Memory B cell (primary cell): ENCODE results near the gene MAP7D3.

Experiments used
- ATAC-seq: fragments of 150-1000 bp; cut with Tn5 transposase; 2 replicates; pipeline ENCODE4 v1.10.0; 2021; ENCODE audit warnings: low read depth, mild to moderate bottlenecking, moderate library complexity
- DNase-seq, 2 donors: peaks; one replicate each; pipeline ENCODE4 v3.0.0; 2022; ENCODE audit warnings: low spot score in 2 of 2
- H3K27ac Mint-ChIP-seq: one replicate; pipeline ENCODE4 v1.8.0; 2022; ENCODE audit warnings: mild to moderate bottlenecking, moderate library complexity, mixed read lengths
- H3K27me3 Mint-ChIP-seq: one replicate; pipeline ENCODE4 v1.8.0; 2022; ENCODE audit warnings: mixed read lengths
- H3K36me3 Mint-ChIP-seq: one replicate; pipeline ENCODE4 v1.8.0; 2022; ENCODE audit warnings: mild to moderate bottlenecking, mixed read lengths
- H3K4me1 Mint-ChIP-seq: one replicate; pipeline ENCODE4 v1.8.0; 2022; ENCODE audit warnings: mixed read lengths
- H3K4me3 Mint-ChIP-seq: one replicate; pipeline ENCODE4 v1.8.0; 2022; ENCODE audit warnings: mild to moderate bottlenecking, moderate library complexity, mixed read lengths
- H3K9me3 Mint-ChIP-seq: one replicate; pipeline ENCODE4 v1.8.0; 2022; ENCODE audit warnings: mixed read lengths

MAP7D3 gene

GRCh38 chrX:136206916-136207315 lies 44.3 kb downstream of the MAP7D3 start:
- H3K4me3 Mint-ChIP-seq = no peak overlapping the region
- DNase-seq (no peak), ATAC-seq (no peak)
- H3K27me3 Mint-ChIP-seq = no peaks in the 10 kb centered on the region
- peaks cover 17% of the 10 kb centered on the region for H3K4me1 Mint-ChIP-seq
- H3K9me3 Mint-ChIP-seq = no peaks in the 10 kb centered on the region
- H3K27ac Mint-ChIP-seq = no peak overlapping the region
- no peaks in the 10 kb centered on the region for H3K36me3 Mint-ChIP-seq

GRCh38 chrX:136205882-136206380 lies 45.3 kb downstream of the MAP7D3 start:
- no peak for DNase-seq
- Mint-ChIP-seq H3K27me3 (no peaks in the 10 kb centered on the region), H3K4me3 (no peak overlapping the region), H3K4me1 (peaks cover 17% of the 10 kb centered on the region), H3K27ac (no peak overlapping the region), H3K36me3 (no peaks in the 10 kb centered on the region), H3K9me3 (no peaks in the 10 kb centered on the region)
- no peak for ATAC-seq

GRCh38 chrX:136204571-136204970 lies 46.6 kb downstream of the MAP7D3 start:
- H3K36me3 Mint-ChIP-seq = no peaks in the 10 kb centered on the region
- ATAC-seq = peak; percentile 59
- peaks cover 8% of the 10 kb centered on the region for H3K4me1 Mint-ChIP-seq
- no peak for DNase-seq
- H3K27me3 Mint-ChIP-seq = no peaks in the 10 kb centered on the region
- peak overlapping the region; percentile 45 for H3K27ac Mint-ChIP-seq
- H3K9me3 Mint-ChIP-seq = no peaks in the 10 kb centered on the region
- no peak overlapping the region for H3K4me3 Mint-ChIP-seq

GRCh38 chrX:136203951-136204350 lies 47.2 kb downstream of the MAP7D3 start:
- Mint-ChIP-seq H3K27me3 (no peaks in the 10 kb centered on the region), H3K4me1 (peaks cover 5% of the 10 kb centered on the region), H3K9me3 (no peaks in the 10 kb centered on the region), H3K27ac (no peak overlapping the region), H3K4me3 (no peak overlapping the region), H3K36me3 (no peaks in the 10 kb centered on the region)
- ATAC-seq (no peak), DNase-seq (no peak)

GRCh38 chrX:136203438-136203837 lies 47.8 kb downstream of the MAP7D3 start:
- Mint-ChIP-seq H3K27me3 (no peaks in the 10 kb centered on the region), H3K27ac (no peak overlapping the region)
- no peak for ATAC-seq

GRCh38 chrX:136202889-136203288 lies 48.3 kb downstream of the MAP7D3 start:
- no peak for ATAC-seq
- no peak for DNase-seq
- Mint-ChIP-seq H3K36me3 (no peaks in the 10 kb centered on the region), H3K27me3 (no peaks in the 10 kb centered on the region), H3K9me3 (no peaks in the 10 kb centered on the region), H3K4me1 (peaks cover 5% of the 10 kb centered on the region), H3K4me3 (no peak overlapping the region), H3K27ac (no peak overlapping the region)

More at GRCh38 chrX:136203438-136203837, 47.8 kb downstream of the MAP7D3 start:
- peaks cover 5% of the 10 kb centered on the region for H3K4me1 Mint-ChIP-seq
- no peak overlapping the region for H3K4me3 Mint-ChIP-seq
- no peak for DNase-seq
- H3K36me3 Mint-ChIP-seq = no peaks in the 10 kb centered on the region
- H3K9me3 Mint-ChIP-seq = no peaks in the 10 kb centered on the region

- Mint-ChIP-seq H3K4me1 (peaks cover 5% of the 10 kb centered on the region), H3K4me3 (no peak overlapping the region), H3K9me3 (no peaks in the 10 kb centered on the region), H3K27me3 (no peaks in the 10 kb centered on the region), H3K27ac (no peak overlapping the region), H3K36me3 (no peaks in the 10 kb centered on the region)
- DNase-seq (no peak), ATAC-seq (no peak)
Observed at GRCh38 chrX:136201601-136202000, 49.6 kb downstream of the MAP7D3 start.

- no peak overlapping the region for H3K27ac Mint-ChIP-seq
- no peaks in the 10 kb centered on the region for H3K27me3 Mint-ChIP-seq
- H3K4me1 Mint-ChIP-seq = peaks cover 5% of the 10 kb centered on the region
- H3K9me3 Mint-ChIP-seq = no peaks in the 10 kb centered on the region
- ATAC-seq (no peak), DNase-seq (no peak)
- H3K4me3 Mint-ChIP-seq = no peak overlapping the region
- H3K36me3 Mint-ChIP-seq = no peaks in the 10 kb centered on the region
Observed at GRCh38 chrX:136200466-136200865, 50.7 kb downstream of the MAP7D3 start.

GRCh38 chrX:136199365-136199764 lies 51.8 kb downstream of the MAP7D3 start:
- no peaks in the 10 kb centered on the region for H3K36me3 Mint-ChIP-seq
- no peaks in the 10 kb centered on the region for H3K27me3 Mint-ChIP-seq
- H3K9me3 Mint-ChIP-seq = no peaks in the 10 kb centered on the region
- no peak overlapping the region for H3K4me3 Mint-ChIP-seq
- H3K4me1 Mint-ChIP-seq = peaks cover under 1% of the 10 kb centered on the region
- ATAC-seq (no peak), DNase-seq (no peak)
- no peak overlapping the region for H3K27ac Mint-ChIP-seq

- H3K4me1 Mint-ChIP-seq = peaks cover 4% of the 10 kb centered on the region
- H3K4me3 Mint-ChIP-seq = no peak overlapping the region
- ATAC-seq (no peak), DNase-seq (no peak)
- H3K9me3 Mint-ChIP-seq = no peaks in the 10 kb centered on the region
- no peaks in the 10 kb centered on the region for H3K27me3 Mint-ChIP-seq
- no peaks in the 10 kb centered on the region for H3K36me3 Mint-ChIP-seq
- H3K27ac Mint-ChIP-seq = no peak overlapping the region
Observed at GRCh38 chrX:136198678-136199243, 52.4 kb downstream of the MAP7D3 start.

- DNase-seq (no peak), ATAC-seq (no peak)
- H3K36me3 Mint-ChIP-seq = no peaks in the 10 kb centered on the region
- no peaks in the 10 kb centered on the region for H3K27me3 Mint-ChIP-seq
- no peaks in the 10 kb centered on the region for H3K9me3 Mint-ChIP-seq
- no peak overlapping the region for H3K4me3 Mint-ChIP-seq
- H3K27ac Mint-ChIP-seq = no peak overlapping the region
- peaks cover 8% of the 10 kb centered on the region for H3K4me1 Mint-ChIP-seq
Observed at GRCh38 chrX:136198010-136198409, 53.2 kb downstream of the MAP7D3 start.

- ATAC-seq (no peak), DNase-seq (no peak)
- Mint-ChIP-seq H3K9me3 (no peaks in the 10 kb centered on the region), H3K27me3 (no peaks in the 10 kb centered on the region), H3K36me3 (no peaks in the 10 kb centered on the region), H3K4me3 (no peak overlapping the region), H3K27ac (no peak overlapping the region), H3K4me1 (peaks cover 11% of the 10 kb centered on the region)
Observed at GRCh38 chrX:136196691-136197155, 54.5 kb downstream of the MAP7D3 start.

GRCh38 chrX:136195247-136195646 lies 56.0 kb downstream of the MAP7D3 start:
- Mint-ChIP-seq H3K9me3 (no peaks in the 10 kb centered on the region), H3K27me3 (no peaks in the 10 kb centered on the region), H3K36me3 (no peaks in the 10 kb centered on the region), H3K4me1 (peaks cover 15% of the 10 kb centered on the region), H3K4me3 (no peak overlapping the region), H3K27ac (no peak overlapping the region)
- DNase-seq = no peak
- ATAC-seq = no peak

- Mint-ChIP-seq H3K4me3 (no peak overlapping the region), H3K36me3 (peaks cover 2% of the 10 kb centered on the region), H3K4me1 (peaks cover 15% of the 10 kb centered on the region), H3K9me3 (no peaks in the 10 kb centered on the region), H3K27me3 (no peaks in the 10 kb centered on the region), H3K27ac (no peak overlapping the region)
- no peak for DNase-seq
- ATAC-seq = no peak
Observed at GRCh38 chrX:136194536-136194935, 56.7 kb downstream of the MAP7D3 start.

GRCh38 chrX:136193771-136194170 lies 57.4 kb downstream of the MAP7D3 start:
- ATAC-seq (peak; percentile 74), DNase-seq (no peak)
- Mint-ChIP-seq H3K27ac (no peak overlapping the region), H3K4me3 (peak overlapping the region; percentile 73), H3K9me3 (no peaks in the 10 kb centered on the region), H3K36me3 (peaks cover 2% of the 10 kb centered on the region), H3K4me1 (peaks cover 15% of the 10 kb centered on the region), H3K27me3 (no peaks in the 10 kb centered on the region)
